A549 treated with AZD9567 at 1 μM for 4 hours (cell line): Measurements from ENCODE around the gene CPTP. TPM values are rescaled to one million over a fixed set of nuclear protein-coding genes. Genes with fewer than 3 reads are reported as not detected.

ENCODE experiments used
- total RNA-seq: library from RNA; stranded (reverse); fragments of 200-300 nt; extraction: Qiagen RNA extraction; gene quantifications from 5 replicates; pipeline ENCODE4 v1.2.3, GENCODE V29; 2022; ENCODE audit not compliant: insufficient read depth

Gene CPTP
- total RNA-seq, result 18.5 to 24.0 TPM (median 22.6 TPM) in 5 replicates

GRCh38 chr1:1324524-1325287 lies at the start of gene CPTP, which contains the start of gene INTS11:
TSS of gene CPTP (plus strand) at chr1:1324802. CDS start at chr1:1326911, 2,109 bp downstream.
TSS of gene INTS11 (minus strand) at chr1:1324660. CDS start at chr1:1324608, 52 bp downstream.

GRCh38 chr1:1307923-1308755 lies 16.5 kb upstream of the CPTP start, which contains the start of the genes ACAP3 and PUSL1:
TSS of gene ACAP3 (minus strand) at chr1:1307930. CDS start at chr1:1307815, 115 bp downstream.
TSS of gene PUSL1 (plus strand) at chr1:1308597. CDS start at chr1:1308644, 47 bp downstream.

GRCh38 chr1:1331068-1331965 lies 6.7 kb downstream of the CPTP start, which contains the start of gene TAS1R3:
TSS of gene TAS1R3 (plus strand) at chr1:1331280. CDS start at chr1:1331346, 66 bp downstream.

GRCh38 chr1:1349256-1350012 lies 24.8 kb downstream of the CPTP start, which contains the start of gene DVL1:
TSS of gene DVL1 (minus strand) at chr1:1349418. CDS start at chr1:1349065, 353 bp downstream.

GRCh38 chr1:1358433-1359271 lies 34.0 kb downstream of the CPTP start, which contains the start of gene MXRA8:
TSS of gene MXRA8 (minus strand) at chr1:1358555. CDS start at chr1:1358504, 51 bp downstream.

GRCh38 chr1:1374929-1375662 lies 50.5 kb downstream of the CPTP start, which contains the start of gene AURKAIP1:
TSS of gene AURKAIP1 (minus strand) at chr1:1375207. CDS start at chr1:1374756, 451 bp downstream.

Other genes starting within 250 kb of the CPTP start
- gene C1orf159, start 208.7 kb upstream of the CPTP start, total RNA-seq, result 8.8 to 14.5 TPM (median 12.9 TPM) in 5 replicates
- not detected in 5 replicates for gene TTLL10, start 150.9 kb upstream of the CPTP start, total RNA-seq
- gene TNFRSF18, start 118.2 kb upstream of the CPTP start, total RNA-seq, result 0.09 to 0.20 TPM (median 0.12 TPM) in 3 of 5 replicates, not detected in the others
- 0.07 to 0.21 TPM (median 0.10 TPM) in 3 of 5 replicates, not detected in the others for gene TNFRSF4, start 110.6 kb upstream of the CPTP start, total RNA-seq
- 104 to 133 TPM (median 126 TPM) in 5 replicates for gene SDF4, start 92.8 kb upstream of the CPTP start, total RNA-seq
- 13.1 to 18.5 TPM (median 15.8 TPM) in 5 replicates for gene B3GALT6, start 92.6 kb upstream of the CPTP start, total RNA-seq
- 1.1 to 1.6 TPM (median 1.5 TPM) in 4 of 5 replicates, not detected in the other for gene C1QTNF12, start 78.1 kb upstream of the CPTP start, total RNA-seq
- gene UBE2J2, start 50.9 kb upstream of the CPTP start, total RNA-seq, result 44.2 to 51.4 TPM (median 48.2 TPM) in 5 replicates
- gene SCNN1D, start 44.4 kb upstream of the CPTP start, total RNA-seq, result 1.1 to 18.6 TPM (median 1.4 TPM) in 5 replicates
- 6.6 to 21.5 TPM (median 19.8 TPM) in 5 replicates for gene ACAP3, start 16.9 kb upstream of the CPTP start, total RNA-seq
- 12.9 to 26.3 TPM (median 24.1 TPM) in 5 replicates for gene PUSL1, start 16.2 kb upstream of the CPTP start, total RNA-seq
- gene INTS11, start 142 bp upstream of the CPTP start, total RNA-seq, result 55.6 to 67.7 TPM (median 66.1 TPM) in 5 replicates
- 0.09 to 0.24 TPM (median 0.17 TPM) in 4 of 5 replicates, not detected in the other for gene TAS1R3, start 6.5 kb downstream of the CPTP start, total RNA-seq
- 38.9 to 68.4 TPM (median 63.4 TPM) in 5 replicates for gene DVL1, start 24.6 kb downstream of the CPTP start, total RNA-seq
- 0.13 to 3.5 TPM (median 0.20 TPM) in 4 of 5 replicates, not detected in the other for gene MXRA8, start 33.8 kb downstream of the CPTP start, total RNA-seq
- gene AURKAIP1, start 50.4 kb downstream of the CPTP start, total RNA-seq, result 105 to 181 TPM (median 175 TPM) in 5 replicates
- 32.2 to 72.8 TPM (median 64.8 TPM) in 5 replicates for gene CCNL2, start 74.5 kb downstream of the CPTP start, total RNA-seq
- gene MRPL20, start 82.5 kb downstream of the CPTP start, total RNA-seq, result 133 to 140 TPM (median 135 TPM) in 5 replicates
- 0.06 to 0.10 TPM in 2 of 5 replicates, not detected in the others for gene ANKRD65, start 96.5 kb downstream of the CPTP start, total RNA-seq
- 8.4 to 16.5 TPM (median 15.0 TPM) in 5 replicates for gene VWA1, start 110.9 kb downstream of the CPTP start, total RNA-seq
- gene ATAD3C, start 124.9 kb downstream of the CPTP start, total RNA-seq, result not detected in 5 replicates
- 0.86 to 3.6 TPM (median 3.2 TPM) in 5 replicates for gene ATAD3B, start 147.0 kb downstream of the CPTP start, total RNA-seq
- gene ATAD3A, start 187.4 kb downstream of the CPTP start, total RNA-seq, result 27.2 to 40.3 TPM (median 38.7 TPM) in 5 replicates
- 0.29 to 0.60 TPM (median 0.46 TPM) in 4 of 5 replicates, not detected in the other for gene TMEM240, start 215.8 kb downstream of the CPTP start, total RNA-seq